ENCODE measurements around the gene WLS. TPM values are rescaled to one million over a fixed set of nuclear protein-coding genes. Genes with fewer than 3 reads are reported as not detected.

The WLS gene
- total and polyA plus RNA-seq, 2 donors (not counting 1 experiment from before 2014, with no cell fraction given), result 0.49 TPM; not detected in 1

GRCh38 chr1:68107771-68108170, 124.6 kb downstream of the WLS start:
- H3K36me3 ChIP-seq (replicated peaks in 1 of 2; ENCODE audit: control extremely low read depth in 1 of 2, control insufficient read depth in 1 of 2, extremely low read depth in 1 of 2, insufficient read depth in 2 of 2, low read length in 1 of 2), result no peaks in the 10 kb centered on the region
- H3K27ac ChIP-seq (ENCODE audit: low read length in 2 of 2), result no peak overlapping the region
- no peak for ATAC-seq (ENCODE audit: low read depth)
- H2AFZ ChIP-seq (ENCODE audit: insufficient read depth, low read depth, low read length, poor library complexity, severe bottlenecking), result no peak overlapping the region
- H3K4me2 ChIP-seq (replicated peaks; ENCODE audit: low read depth, low read length, poor library complexity, severe bottlenecking), result no peak overlapping the region
- no peaks in the 10 kb centered on the region for H3K4me1 Mint-ChIP-seq
- H3K4me3 Mint-ChIP-seq, result no peak overlapping the region
- H3K9ac ChIP-seq (ENCODE audit: low read length), result no peak overlapping the region
- no peaks in the 10 kb centered on the region for H3K9me3 ChIP-seq (ENCODE audit: control extremely low read depth in 1 of 3, control insufficient read depth in 2 of 3, insufficient read depth in 1 of 3, low read length in 2 of 3)
- no peak overlapping the region for H3K27ac Mint-ChIP-seq
- 74% methylated on average over 5 of the region's 8 CpGs for WGBS (ENCODE audit: insufficient coverage)
- H3K79me2 ChIP-seq (ENCODE audit: control insufficient read depth, insufficient read depth, low read length), result no peaks in the 10 kb centered on the region
- H3K4me1 ChIP-seq (ENCODE audit: control insufficient read depth in 2 of 2, insufficient read depth in 2 of 2, low read length in 2 of 2), result no peaks in the 10 kb centered on the region
- no peak overlapping the region for H3K4me3 ChIP-seq (ENCODE audit: control extremely low read depth in 1 of 5, extremely low read depth in 1 of 5, insufficient read depth in 1 of 5, low read depth in 2 of 5, low read length in 4 of 5)
- H4K20me1 ChIP-seq (ENCODE audit: control insufficient read depth, insufficient read depth, low read length, poor library complexity, severe bottlenecking), result no peaks in the 10 kb centered on the region
- H3K27me3 ChIP-seq (replicated peaks in 1 of 4; ENCODE audit: control extremely low read depth in 1 of 4, control insufficient read depth in 3 of 4, insufficient read depth in 4 of 4, low read length in 3 of 4), result peaks cover 0 to 7% (median 0%) of the 10 kb centered on the region in 4 experiments
- POLR2A ChIA-PET, result no interaction called here
- TF ChIP-seq, protein P1, sequence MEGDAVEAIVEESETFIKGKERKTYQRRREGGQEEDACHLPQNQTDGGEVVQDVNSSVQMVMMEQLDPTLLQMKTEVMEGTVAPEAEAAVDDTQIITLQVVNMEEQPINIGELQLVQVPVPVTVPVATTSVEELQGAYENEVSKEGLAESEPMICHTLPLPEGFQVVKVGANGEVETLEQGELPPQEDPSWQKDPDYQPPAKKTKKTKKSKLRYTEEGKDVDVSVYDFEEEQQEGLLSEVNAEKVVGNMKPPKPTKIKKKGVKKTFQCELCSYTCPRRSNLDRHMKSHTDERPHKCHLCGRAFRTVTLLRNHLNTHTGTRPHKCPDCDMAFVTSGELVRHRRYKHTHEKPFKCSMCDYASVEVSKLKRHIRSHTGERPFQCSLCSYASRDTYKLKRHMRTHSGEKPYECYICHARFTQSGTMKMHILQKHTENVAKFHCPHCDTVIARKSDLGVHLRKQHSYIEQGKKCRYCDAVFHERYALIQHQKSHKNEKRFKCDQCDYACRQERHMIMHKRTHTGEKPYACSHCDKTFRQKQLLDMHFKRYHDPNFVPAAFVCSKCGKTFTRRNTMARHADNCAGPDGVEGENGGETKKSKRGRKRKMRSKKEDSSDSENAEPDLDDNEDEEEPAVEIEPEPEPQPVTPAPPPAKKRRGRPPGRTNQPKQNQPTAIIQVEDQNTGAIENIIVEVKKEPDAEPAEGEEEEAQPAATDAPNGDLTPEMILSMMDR (IDR thresholded peaks at IDR 0.05), result no peak
- no peak for TF ChIP-seq EZH2 (IDR thresholded peaks at IDR 0.05; ENCODE audit: borderline replicate concordance, insufficient read depth, low read depth, low read length, poor library complexity, severe bottlenecking)
- no peaks in the 10 kb centered on the region for H3K9me3 Mint-ChIP-seq (ENCODE audit: insufficient read depth)
- H3K27me3 Mint-ChIP-seq, result peaks cover 20% of the 10 kb centered on the region
- intact Hi-C loops (cut with micrococcal nuclease), result no loop called here
- CTCF ChIA-PET, result interaction anchor here (2.7 to 3.8 kb wide), 2 partner anchors 9 to 13 kb away, joined by 13 to 36 read pairs; no protein-coding TSS in a partner anchor
- no peak for DNase-seq

DNA sequence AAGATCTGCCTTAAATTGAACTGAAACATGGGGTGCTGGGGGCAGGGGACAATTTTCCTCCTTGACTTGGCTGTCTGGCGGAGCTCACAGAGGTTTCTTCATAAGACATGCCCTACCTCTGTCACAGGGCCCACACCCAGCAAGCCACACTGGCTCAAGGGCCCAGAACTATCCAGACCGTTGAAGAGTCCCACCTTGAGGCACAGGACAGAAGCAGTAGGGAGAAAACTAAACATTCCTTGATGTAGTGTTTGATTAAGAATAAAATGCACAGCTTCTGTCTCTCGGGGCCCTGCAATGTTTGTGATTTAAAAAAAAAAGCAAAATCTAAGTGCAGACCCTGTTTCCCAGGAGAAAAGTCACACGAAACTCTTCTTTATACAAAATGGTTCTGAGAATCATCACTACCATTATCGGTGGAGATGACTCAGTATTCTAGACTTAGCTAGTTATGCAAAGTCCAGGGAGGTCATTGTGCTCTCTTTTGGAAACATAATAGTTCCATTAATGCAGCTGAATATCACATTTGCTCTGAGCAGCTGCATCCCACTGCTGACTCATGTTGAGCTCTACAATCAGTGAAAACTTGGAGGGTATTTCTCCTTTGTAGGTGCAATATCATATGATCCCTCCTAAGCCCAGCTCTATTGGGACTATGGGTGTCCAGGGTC, 128.3 kb downstream of the WLS start:
- no peaks in the 10 kb centered on the region for H4K20me1 ChIP-seq (ENCODE audit: control insufficient read depth, insufficient read depth, low read length, poor library complexity, severe bottlenecking)
- intact Hi-C loops (cut with micrococcal nuclease), result no loop called here
- no peak overlapping the region for H2AFZ ChIP-seq (ENCODE audit: insufficient read depth, low read depth, low read length, poor library complexity, severe bottlenecking)
- no peak overlapping the region for H3K4me2 ChIP-seq (replicated peaks; ENCODE audit: low read depth, low read length, poor library complexity, severe bottlenecking)
- H3K4me1 Mint-ChIP-seq, result no peaks in the 10 kb centered on the region
- no CpG with 5 or more reads among the region's 5 CpGs for WGBS (ENCODE audit: insufficient coverage)
- CTCF ChIA-PET, result interaction anchor here (1.3 to 2.1 kb wide), 3 partner anchors 10 to 16 kb away, joined by 4 to 13 read pairs (median 7); no protein-coding TSS in a partner anchor
- no peak overlapping the region for H3K27ac ChIP-seq (ENCODE audit: low read length in 2 of 2)
- no peak for TF ChIP-seq EZH2 (IDR thresholded peaks at IDR 0.05; ENCODE audit: borderline replicate concordance, insufficient read depth, low read depth, low read length, poor library complexity, severe bottlenecking)
- TF ChIP-seq, protein P1 (IDR thresholded peaks at IDR 0.05), result no peak
- H3K9me3 Mint-ChIP-seq (ENCODE audit: insufficient read depth), result no peaks in the 10 kb centered on the region
- H3K9ac ChIP-seq (ENCODE audit: low read length), result no peak overlapping the region
- H3K27ac Mint-ChIP-seq, result no peak overlapping the region
- no peak overlapping the region for H3K4me3 Mint-ChIP-seq
- POLR2A ChIA-PET, result no interaction called here
- no peaks in the 10 kb centered on the region for H3K4me1 ChIP-seq (ENCODE audit: control insufficient read depth in 2 of 2, insufficient read depth in 2 of 2, low read length in 2 of 2)
- H3K36me3 ChIP-seq (replicated peaks in 1 of 2; ENCODE audit: control extremely low read depth in 1 of 2, control insufficient read depth in 1 of 2, extremely low read depth in 1 of 2, insufficient read depth in 2 of 2, low read length in 1 of 2), result no peaks in the 10 kb centered on the region
- ATAC-seq (ENCODE audit: low read depth) (no peak), DNase-seq (no peak)
- peaks cover 0 to 5% (median 0%) of the 10 kb centered on the region in 4 experiments for H3K27me3 ChIP-seq (replicated peaks in 1 of 4; ENCODE audit: control extremely low read depth in 1 of 4, control insufficient read depth in 3 of 4, insufficient read depth in 4 of 4, low read length in 3 of 4)
- H3K27me3 Mint-ChIP-seq, result peaks cover 23% of the 10 kb centered on the region
- no peak overlapping the region for H3K4me3 ChIP-seq (ENCODE audit: control extremely low read depth in 1 of 5, extremely low read depth in 1 of 5, insufficient read depth in 1 of 5, low read depth in 2 of 5, low read length in 4 of 5)
- H3K79me2 ChIP-seq (ENCODE audit: control insufficient read depth, insufficient read depth, low read length), result no peaks in the 10 kb centered on the region
- H3K9me3 ChIP-seq (ENCODE audit: control extremely low read depth in 1 of 3, control insufficient read depth in 2 of 3, insufficient read depth in 1 of 3, low read length in 2 of 3), result no peaks in the 10 kb centered on the region

Data from B cell (primary cell).